GM18907 (cell line): ENCODE data around the gene IFNL1.
"Not testable (repeated sequence)": the region's sequence is repeated elsewhere in the genome, so short reads cannot be mapped to it uniquely, and the experiment has no call there.

ENCODE experiments used
- ATAC-seq: cut with Tn5 transposase; IDR thresholded peaks from one replicate; pipeline ENCODE4 v1.9.1; 2021; ENCODE audit warnings: mild to moderate bottlenecking, moderate library complexity; ENCODE audit not compliant: unreplicated experiment

The IFNL1 gene

GRCh38 chr19:39296055-39296645 is at the start of gene IFNL1:
Gene IFNL1, plus strand, starts transcription at chr19:39296407. Its CDS starts 15 bp downstream, at chr19:39296422.
- ATAC-seq, result no peak

GRCh38 chr19:39246951-39247669 is 49.1 kb upstream of the IFNL1 start:
- ATAC-seq, result no peak

GRCh38 chr19:39247701-39248664 is 48.2 kb upstream of the IFNL1 start:
- ATAC-seq, result no peak

GRCh38 chr19:39248806-39249205 is 47.4 kb upstream of the IFNL1 start, which contains the start of gene IFNL4:
Gene IFNL4, minus strand, starts transcription at chr19:39248856.
- ATAC-seq, result no peak

- no peak for ATAC-seq
Measured at GRCh38 chr19:39251081-39251480, 45.1 kb upstream of the IFNL1 start.

- no peak for ATAC-seq
Measured at GRCh38 chr19:39251846-39252245, 44.4 kb upstream of the IFNL1 start.

GRCh38 chr19:39252458-39252857 is 43.7 kb upstream of the IFNL1 start:
- no peak for ATAC-seq

- no peak for ATAC-seq
Measured at GRCh38 chr19:39253374-39254149, 42.6 kb upstream of the IFNL1 start.

- ATAC-seq, result no peak
Measured at GRCh38 chr19:39254531-39255345, 41.5 kb upstream of the IFNL1 start.

- ATAC-seq, result no peak
Measured at GRCh38 chr19:39257227-39257626, 39.0 kb upstream of the IFNL1 start.

GRCh38 chr19:39261704-39262103 is 34.5 kb upstream of the IFNL1 start:
- ATAC-seq, result no peak

- ATAC-seq, result no peak
Measured at GRCh38 chr19:39262496-39262895, 33.7 kb upstream of the IFNL1 start.

GRCh38 chr19:39263912-39264305 is 32.3 kb upstream of the IFNL1 start:
- no peak for ATAC-seq

GRCh38 chr19:39264306-39265290 is 31.6 kb upstream of the IFNL1 start:
- no peak for ATAC-seq

GRCh38 chr19:39265321-39265916 is 30.8 kb upstream of the IFNL1 start:
- no peak for ATAC-seq

GRCh38 chr19:39268085-39268484 is 28.1 kb upstream of the IFNL1 start, which contains the start of gene IFNL2:
Gene IFNL2, plus strand, starts transcription at chr19:39268396. Its CDS starts 173 bp downstream, at chr19:39268569.
- not testable (repeated sequence) for ATAC-seq

- ATAC-seq, result not testable (repeated sequence)
Measured at GRCh38 chr19:39268531-39269223, 27.5 kb upstream of the IFNL1 start.
